SKM-1 (cell line): Measurements from ENCODE around the gene OPN4.

Experiments
- DNase-seq: peaks from one replicate; lab custom pipeline; 2025; ENCODE audit not compliant: unreplicated experiment; lab: John Stamatoyannopoulos, UW

Gene OPN4

DNA sequence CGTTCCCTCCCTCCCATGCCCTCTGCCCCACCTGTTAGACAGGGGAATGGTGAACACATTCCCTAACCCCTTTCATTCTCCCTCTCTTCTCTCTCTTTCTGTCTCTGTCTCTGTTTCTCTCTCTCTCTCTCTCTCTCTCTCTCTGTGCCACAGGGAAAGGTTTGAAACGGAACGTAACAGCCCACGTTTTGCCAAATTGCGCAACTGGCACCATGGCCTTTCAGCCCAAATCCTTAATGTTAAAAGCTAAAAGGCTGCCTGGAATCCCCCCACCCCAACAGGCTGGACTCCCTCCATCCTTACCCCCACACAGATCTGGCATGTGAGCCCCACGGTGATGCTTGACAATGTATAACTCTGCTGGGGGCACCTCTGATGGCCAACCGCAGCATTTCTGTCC, 44.8 kb downstream of the OPN4 start:
- DNase-seq, result no peak

GRCh38 chr10:86699541-86699940, 45.2 kb downstream of the OPN4 start:
- no peak for DNase-seq

- no peak for DNase-seq
Observed at GRCh38 chr10:86699991-86700840, 45.9 kb downstream of the OPN4 start.

- no peak for DNase-seq
Observed at GRCh38 chr10:86700851-86701617, 46.7 kb downstream of the OPN4 start.

DNA sequence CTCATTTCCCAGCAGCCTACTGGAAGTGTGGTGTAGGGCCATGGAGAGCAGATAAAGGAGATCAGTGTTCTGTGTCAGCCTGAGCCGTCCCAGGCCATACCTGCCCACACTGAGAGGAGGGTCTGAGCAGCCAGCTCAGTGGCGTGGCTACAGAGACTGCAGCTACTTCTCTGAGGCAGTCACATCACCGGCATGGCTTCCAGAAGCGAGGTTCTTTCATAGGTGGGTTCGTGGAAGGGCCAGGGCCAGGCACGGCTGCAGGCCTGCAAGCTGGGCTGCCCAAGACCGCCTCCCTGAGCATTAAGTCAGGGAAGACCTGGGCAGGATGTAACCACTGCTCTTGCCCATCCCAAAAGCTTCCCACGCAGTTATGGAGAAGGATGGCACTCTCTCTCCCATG, 48.8 kb downstream of the OPN4 start:
- DNase-seq, result no peak

DNA sequence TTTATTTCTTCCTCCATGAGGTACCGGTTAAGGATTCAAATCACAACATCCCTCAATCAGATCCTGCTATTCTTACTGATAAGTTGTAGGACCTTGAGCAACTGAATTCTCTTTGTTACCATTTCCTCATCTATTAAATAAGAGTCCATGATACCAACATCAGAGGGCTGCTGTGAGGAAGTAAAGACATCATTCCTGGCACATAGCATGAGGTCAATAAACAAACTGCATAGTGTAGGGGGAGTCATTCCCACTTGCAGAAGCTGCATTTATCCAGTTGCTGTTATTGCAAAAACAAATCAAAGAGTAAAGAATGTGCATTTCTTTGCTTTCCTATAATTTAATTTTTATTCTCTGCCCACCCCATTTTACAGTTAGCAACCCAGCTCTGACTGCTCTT, 50.8 kb downstream of the OPN4 start:
- no peak for DNase-seq

DNA sequence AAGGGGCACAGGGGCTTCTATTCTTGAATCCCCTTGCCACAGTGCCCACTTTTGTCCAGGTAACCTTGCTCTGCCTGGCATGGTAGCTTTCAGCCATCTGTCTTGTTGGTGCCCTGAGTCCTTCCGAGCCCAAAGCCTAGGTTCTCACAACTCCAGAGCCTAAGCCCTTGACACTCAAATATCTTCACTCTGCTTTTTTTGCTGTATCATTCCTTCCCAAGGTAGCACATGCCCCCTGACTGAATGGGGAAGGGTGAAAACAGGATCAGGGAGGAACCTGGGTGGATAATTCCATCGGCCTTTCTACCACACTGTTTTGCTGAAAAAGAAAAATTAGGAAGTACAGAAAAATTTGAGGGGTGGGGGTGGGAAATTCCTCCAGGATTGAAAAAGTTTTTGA, 51.6 kb downstream of the OPN4 start:
- no peak for DNase-seq

DNA sequence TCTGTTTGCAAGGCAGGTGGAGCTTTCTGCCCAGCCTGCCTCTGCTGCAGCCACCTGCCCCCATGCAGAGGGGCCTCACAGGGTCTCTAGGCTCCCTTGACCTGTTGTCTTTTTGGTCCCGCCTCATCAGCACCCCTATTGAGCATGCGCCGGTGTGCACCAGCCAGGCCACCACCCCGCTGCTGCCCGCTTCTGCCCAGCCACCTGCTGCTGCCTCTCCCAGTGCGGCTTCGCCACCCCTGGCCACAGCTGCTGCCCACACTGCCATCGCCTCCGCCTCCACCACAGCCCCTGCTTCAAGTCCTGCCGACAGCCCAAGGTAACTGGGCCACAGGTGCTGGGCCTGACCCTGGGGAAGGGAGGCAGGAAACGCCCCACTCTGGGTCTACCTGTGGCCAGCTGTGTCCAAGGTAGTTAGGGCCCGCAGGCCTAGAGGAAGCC, 52.1 kb downstream of the OPN4 start:
- no peak for DNase-seq

GRCh38 chr10:86706977-86707376, 52.6 kb downstream of the OPN4 start:
- no peak for DNase-seq

DNA sequence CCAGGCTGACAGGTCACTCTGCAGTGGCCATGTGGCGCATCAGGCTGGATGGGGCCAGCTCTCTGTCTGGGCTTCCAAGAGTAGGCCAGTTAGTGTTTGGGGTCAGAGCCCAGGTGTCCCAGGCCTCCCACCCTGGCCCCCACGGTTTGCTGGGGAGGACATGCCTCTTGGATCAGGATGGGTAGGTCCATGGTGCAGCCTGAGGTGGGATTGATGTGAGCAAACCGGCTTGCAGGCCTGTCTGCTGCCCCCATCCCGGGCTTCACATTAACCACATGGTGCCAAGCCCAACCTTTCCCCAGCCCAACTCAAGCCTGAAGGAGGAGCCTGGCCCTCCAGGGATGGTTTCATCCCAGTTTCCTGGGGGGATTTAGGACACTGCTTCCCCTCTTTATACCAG, 53.2 kb downstream of the OPN4 start:
- no peak for DNase-seq

GRCh38 chr10:86708068-86708782, 53.9 kb downstream of the OPN4 start:
- DNase-seq, result no peak

DNA sequence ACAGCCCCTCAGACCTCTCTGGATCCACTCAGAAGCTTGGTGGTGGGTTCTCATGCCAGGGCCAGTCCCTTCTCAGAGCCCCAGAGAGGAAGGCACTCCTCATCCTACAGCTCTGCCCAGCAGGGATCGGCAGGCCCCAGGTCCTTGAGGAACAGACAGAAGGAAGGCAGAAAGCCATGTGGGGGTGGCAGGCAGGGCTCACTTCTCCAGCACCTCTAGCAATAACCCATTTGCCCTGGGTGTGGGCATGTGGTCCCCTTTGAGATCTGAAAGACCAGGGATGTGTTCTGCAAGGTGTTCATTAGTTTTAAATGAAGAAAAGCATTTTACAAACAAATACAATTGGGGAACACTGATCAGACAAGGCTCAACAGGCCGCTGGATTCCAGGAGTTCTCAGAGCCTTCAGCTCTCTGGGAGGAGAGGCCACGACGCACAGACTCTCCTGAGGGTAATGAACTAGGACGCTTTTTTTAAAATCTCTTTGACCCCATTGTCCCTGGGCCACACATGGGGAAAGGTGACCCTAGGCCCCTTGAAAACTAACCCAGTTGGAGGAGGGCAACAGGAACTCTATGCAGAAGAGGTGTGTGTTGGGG, 54.5 kb downstream of the OPN4 start:
- DNase-seq, result no peak

DNA sequence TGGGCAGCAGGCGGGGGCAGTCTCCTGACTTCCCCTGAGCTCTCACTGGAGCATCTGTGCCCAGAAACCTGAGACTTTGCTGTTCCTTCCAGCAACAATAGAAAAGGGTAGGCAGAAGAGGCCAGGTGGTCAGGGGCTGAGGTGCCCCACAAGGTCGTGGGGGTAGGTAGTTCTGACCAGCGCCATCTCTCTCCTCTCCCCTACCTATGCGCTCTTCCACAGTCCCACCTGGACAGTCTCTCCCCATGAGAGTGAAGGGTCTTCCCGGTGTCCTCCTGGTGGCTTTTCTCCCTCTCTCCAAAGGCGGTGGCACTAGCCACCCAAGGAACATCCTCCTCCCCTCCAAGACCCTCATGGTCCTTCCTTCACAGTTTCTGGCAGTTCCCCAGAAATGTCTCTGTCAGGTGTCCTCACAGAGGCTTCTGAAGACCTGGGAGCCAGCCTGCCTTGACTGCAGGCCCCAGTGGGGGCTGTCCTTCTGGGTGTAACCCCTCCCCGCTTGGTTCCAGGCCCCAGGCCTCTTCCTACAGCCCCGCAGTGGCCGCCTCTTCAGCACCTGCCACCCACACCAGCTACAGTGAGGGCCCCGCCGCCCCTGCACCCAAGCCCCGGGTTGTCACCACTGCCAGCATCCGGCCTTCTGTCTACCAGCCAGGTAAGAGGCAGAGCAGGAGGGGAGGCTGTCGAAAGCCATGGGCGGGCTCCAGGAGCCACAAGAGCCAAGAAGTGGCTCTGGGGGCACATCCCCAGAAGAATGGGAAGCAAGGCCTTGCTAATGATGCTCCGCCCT, 55.2 kb downstream of the OPN4 start:
- DNase-seq, result no peak

DNA sequence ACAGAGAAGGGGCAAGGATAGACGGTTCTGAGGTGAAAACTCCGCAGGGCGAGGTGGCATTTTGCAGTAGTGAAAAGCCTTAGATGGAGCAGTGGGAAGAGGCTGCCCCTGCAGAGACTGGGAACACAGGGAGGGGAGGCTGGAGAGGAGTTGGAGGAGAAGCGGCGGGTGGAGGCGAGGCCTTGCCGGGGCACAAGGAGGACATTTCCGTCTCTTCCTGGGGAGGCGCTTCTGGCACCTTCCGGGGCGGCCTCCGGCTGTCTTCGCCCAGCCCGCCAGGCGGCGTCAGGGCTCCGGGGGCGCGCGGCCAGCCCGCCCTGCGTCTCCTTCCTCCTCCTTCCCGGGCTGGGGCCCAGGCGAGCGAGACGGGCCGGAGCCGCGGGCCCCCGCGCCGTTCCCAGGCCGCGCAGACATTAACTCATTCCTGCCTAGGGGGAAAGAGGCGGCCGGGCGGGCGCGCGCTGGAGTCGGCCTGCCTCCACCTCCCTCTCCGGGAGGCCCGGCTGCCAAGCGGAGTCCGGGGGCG, 56.7 kb downstream of the OPN4 start:
- peak; percentile 72 for DNase-seq

- no peak for DNase-seq
Observed at GRCh38 chr10:86711513-86712316, 57.4 kb downstream of the OPN4 start.

DNA sequence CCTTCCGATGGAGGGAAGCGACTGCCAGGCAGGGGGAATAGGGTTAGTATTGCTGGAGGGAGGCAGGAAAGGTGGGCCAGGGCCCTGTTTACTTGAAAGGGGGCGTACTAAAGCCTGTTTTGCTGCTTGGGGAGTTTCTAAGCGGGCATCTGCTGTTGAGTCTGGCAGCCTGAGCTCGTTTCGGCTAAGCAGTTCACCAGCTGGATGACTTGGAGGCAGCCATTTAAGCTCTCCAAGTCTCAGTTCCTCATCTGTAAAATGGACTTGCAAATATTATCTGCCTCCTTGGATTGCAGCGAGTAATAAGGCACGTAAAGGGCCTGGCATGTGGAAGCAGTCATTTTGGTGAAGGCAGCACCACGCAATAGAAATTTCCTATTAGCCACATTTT, 58.0 kb downstream of the OPN4 start:
- no peak for DNase-seq

- DNase-seq, result no peak
Observed at GRCh38 chr10:86715156-86715795, 60.9 kb downstream of the OPN4 start.

GRCh38 chr10:86715836-86716235, 61.5 kb downstream of the OPN4 start:
- DNase-seq, result no peak
